Measurements from ENCODE around the gene FRMD4B.

FRMD4B gene

GRCh38 chr3:69305011-69305410 lies 80.9 kb downstream of the FRMD4B start:
- H3K9ac ChIP-seq (ENCODE audit: low read length), result no peak overlapping the region
- no peaks in the 10 kb centered on the region for H3K4me1 ChIP-seq (ENCODE audit: control insufficient read depth, insufficient read depth, low read length)
- H3K9me3 ChIP-seq (ENCODE audit: control insufficient read depth, low read length), result no peaks in the 10 kb centered on the region
- H3K27me3 ChIP-seq (ENCODE audit: control insufficient read depth, insufficient read depth, low read length), result no peaks in the 10 kb centered on the region
- no peak overlapping the region for H3K4me3 ChIP-seq (ENCODE audit: low read length)
- no peaks in the 10 kb centered on the region for H3K36me3 ChIP-seq (ENCODE audit: control insufficient read depth, insufficient read depth, low read length)

GRCh38 chr3:69304396-69304795 lies 81.5 kb downstream of the FRMD4B start:
- no peak overlapping the region for H3K9ac ChIP-seq (ENCODE audit: low read length)
- no peaks in the 10 kb centered on the region for H3K27me3 ChIP-seq (ENCODE audit: control insufficient read depth, insufficient read depth, low read length)
- no peaks in the 10 kb centered on the region for H3K4me1 ChIP-seq (ENCODE audit: control insufficient read depth, insufficient read depth, low read length)
- no peaks in the 10 kb centered on the region for H3K9me3 ChIP-seq (ENCODE audit: control insufficient read depth, low read length)
- H3K4me3 ChIP-seq (ENCODE audit: low read length), result no peak overlapping the region
- H3K36me3 ChIP-seq (ENCODE audit: control insufficient read depth, insufficient read depth, low read length), result no peaks in the 10 kb centered on the region

DNA sequence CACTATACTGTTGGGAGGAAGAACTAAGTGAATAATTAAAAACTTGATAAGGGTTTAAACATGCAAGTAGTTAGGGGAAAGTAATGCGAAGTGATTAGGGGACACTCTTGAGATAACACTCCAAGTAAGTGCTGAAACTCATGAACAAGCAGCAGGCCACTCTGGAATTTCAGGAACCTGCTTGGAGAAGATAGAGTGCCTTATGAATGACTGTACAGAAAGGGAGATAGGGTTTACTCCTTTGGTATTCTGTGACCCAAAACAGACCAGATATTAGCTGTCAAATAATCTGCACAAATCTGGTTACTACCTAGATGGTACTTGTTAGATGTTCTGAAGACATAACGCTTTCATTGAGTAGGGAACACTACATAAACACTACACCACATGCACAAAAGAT lies 85.6 kb downstream of the FRMD4B start:
- no peak overlapping the region for H3K9ac ChIP-seq (ENCODE audit: low read length)
- H3K36me3 ChIP-seq (ENCODE audit: control insufficient read depth, insufficient read depth, low read length), result no peaks in the 10 kb centered on the region
- H3K27me3 ChIP-seq (ENCODE audit: control insufficient read depth, insufficient read depth, low read length), result no peaks in the 10 kb centered on the region
- H3K9me3 ChIP-seq (ENCODE audit: control insufficient read depth, low read length), result no peaks in the 10 kb centered on the region
- no peaks in the 10 kb centered on the region for H3K4me1 ChIP-seq (ENCODE audit: control insufficient read depth, insufficient read depth, low read length)
- no peak overlapping the region for H3K4me3 ChIP-seq (ENCODE audit: low read length)

DNA sequence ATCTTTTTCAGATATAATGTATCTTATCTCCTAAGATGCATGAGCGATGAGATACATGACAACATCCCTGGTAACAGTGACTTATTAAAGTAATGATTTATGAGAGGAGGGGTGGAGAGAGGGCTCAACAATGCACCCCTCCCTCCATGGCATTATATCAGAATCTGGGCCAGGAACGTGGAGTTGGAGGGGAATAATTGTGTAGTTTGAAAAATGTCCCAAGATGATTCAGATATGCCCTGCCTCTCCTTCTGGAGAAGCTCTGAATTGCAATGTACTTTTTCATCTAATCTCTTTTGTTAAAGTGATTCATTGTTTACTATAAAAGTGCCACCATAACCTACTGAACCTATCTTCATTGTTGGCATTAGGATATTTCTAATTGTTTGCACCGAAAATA lies 86.5 kb downstream of the FRMD4B start:
- H3K36me3 ChIP-seq (ENCODE audit: control insufficient read depth, insufficient read depth, low read length), result no peaks in the 10 kb centered on the region
- H3K27me3 ChIP-seq (ENCODE audit: control insufficient read depth, insufficient read depth, low read length), result no peaks in the 10 kb centered on the region
- no peaks in the 10 kb centered on the region for H3K4me1 ChIP-seq (ENCODE audit: control insufficient read depth, insufficient read depth, low read length)
- H3K4me3 ChIP-seq (ENCODE audit: low read length), result no peak overlapping the region
- no peaks in the 10 kb centered on the region for H3K9me3 ChIP-seq (ENCODE audit: control insufficient read depth, low read length)
- H3K9ac ChIP-seq (ENCODE audit: low read length), result no peak overlapping the region

DNA sequence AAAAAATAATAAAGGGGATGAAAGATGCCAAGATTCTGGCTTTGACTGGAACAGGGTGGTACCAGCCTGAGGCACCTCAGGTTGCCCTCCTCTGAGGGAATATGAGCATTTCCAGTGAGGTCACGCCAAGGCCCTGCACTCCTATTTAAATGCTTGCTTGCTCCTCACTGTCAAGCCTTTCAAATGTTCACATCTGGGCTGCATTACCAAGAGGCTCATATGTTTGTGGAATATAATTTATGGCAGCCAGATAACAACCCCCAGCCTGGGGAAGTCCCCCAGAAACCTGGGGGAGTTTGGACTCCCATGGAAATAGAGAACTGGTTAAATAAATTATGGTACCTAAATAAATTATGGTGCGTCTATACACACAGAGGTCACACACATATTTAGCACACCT lies 88.4 kb downstream of the FRMD4B start:
- Histone ChIP-seq H3K9me3 (ENCODE audit: control insufficient read depth, low read length) (no peaks in the 10 kb centered on the region), H3K27me3 (ENCODE audit: control insufficient read depth, insufficient read depth, low read length) (no peaks in the 10 kb centered on the region), H3K4me3 (ENCODE audit: low read length) (no peak overlapping the region), H3K36me3 (ENCODE audit: control insufficient read depth, insufficient read depth, low read length) (no peaks in the 10 kb centered on the region), H3K9ac (ENCODE audit: low read length) (no peak overlapping the region), H3K4me1 (ENCODE audit: control insufficient read depth, insufficient read depth, low read length) (no peaks in the 10 kb centered on the region)

DNA sequence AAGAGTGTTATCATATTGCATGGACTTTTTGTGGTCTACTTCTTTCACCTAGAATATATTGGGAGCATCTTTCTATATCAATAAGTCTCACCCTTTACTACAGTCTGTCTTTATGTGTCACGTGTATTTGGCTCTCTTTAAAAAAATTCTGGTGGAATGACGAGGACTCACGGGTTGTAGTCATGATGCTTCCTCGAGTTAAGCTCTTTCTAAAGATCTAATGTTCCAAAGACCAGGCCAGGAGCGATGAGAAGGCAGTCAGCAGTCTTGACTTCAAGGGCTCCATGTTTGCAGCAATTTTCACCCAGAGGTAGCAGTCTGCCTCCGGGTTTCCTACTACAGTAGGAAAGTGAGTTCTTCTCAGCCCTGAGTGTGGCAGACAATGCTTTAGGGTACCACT lies 88.9 kb downstream of the FRMD4B start:
- H3K4me3 ChIP-seq (ENCODE audit: low read length), result no peak overlapping the region
- H3K27me3 ChIP-seq (ENCODE audit: control insufficient read depth, insufficient read depth, low read length), result no peaks in the 10 kb centered on the region
- H3K36me3 ChIP-seq (ENCODE audit: control insufficient read depth, insufficient read depth, low read length), result no peaks in the 10 kb centered on the region
- no peaks in the 10 kb centered on the region for H3K4me1 ChIP-seq (ENCODE audit: control insufficient read depth, insufficient read depth, low read length)
- H3K9me3 ChIP-seq (ENCODE audit: control insufficient read depth, low read length), result no peaks in the 10 kb centered on the region
- no peak overlapping the region for H3K9ac ChIP-seq (ENCODE audit: low read length)

GRCh38 chr3:69294014-69294766 lies 91.7 kb downstream of the FRMD4B start:
- Histone ChIP-seq H3K9ac (ENCODE audit: low read length) (no peak overlapping the region), H3K4me1 (ENCODE audit: control insufficient read depth, insufficient read depth, low read length) (no peaks in the 10 kb centered on the region), H3K4me3 (ENCODE audit: low read length) (no peak overlapping the region), H3K36me3 (ENCODE audit: control insufficient read depth, insufficient read depth, low read length) (no peaks in the 10 kb centered on the region), H3K27me3 (ENCODE audit: control insufficient read depth, insufficient read depth, low read length) (no peaks in the 10 kb centered on the region), H3K9me3 (ENCODE audit: control insufficient read depth, low read length) (no peaks in the 10 kb centered on the region)

DNA sequence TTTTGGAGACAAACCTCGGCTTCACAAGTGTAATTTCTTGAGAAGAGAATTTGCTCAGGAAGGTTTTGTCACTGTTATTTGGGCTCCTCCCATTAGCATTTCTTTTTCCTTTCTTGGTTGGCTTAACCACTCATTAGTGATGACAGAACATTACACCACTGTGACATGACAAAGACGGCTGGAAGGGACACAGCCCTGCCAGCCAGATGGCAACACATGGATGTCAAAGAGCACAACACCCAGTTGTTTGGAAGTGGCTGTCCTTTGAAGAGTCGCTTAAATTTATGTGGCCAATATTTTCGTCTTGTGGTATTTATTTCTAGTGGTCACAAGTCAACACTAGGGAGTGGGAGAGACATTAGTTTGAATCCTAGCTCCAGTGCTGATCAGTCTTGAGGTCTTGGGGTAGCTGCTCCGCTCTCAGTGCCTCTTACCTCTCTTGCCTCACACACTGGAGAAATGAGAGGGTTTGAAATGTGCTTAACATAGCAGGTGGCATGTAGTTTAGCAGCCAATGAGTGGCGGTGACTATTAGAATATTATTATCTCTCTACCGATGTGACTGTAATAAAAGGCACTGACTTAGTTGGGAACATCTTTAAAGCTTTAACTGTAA lies 92.8 kb downstream of the FRMD4B start:
- no peaks in the 10 kb centered on the region for H3K36me3 ChIP-seq (ENCODE audit: control insufficient read depth, insufficient read depth, low read length)
- H3K4me1 ChIP-seq (ENCODE audit: control insufficient read depth, insufficient read depth, low read length), result no peaks in the 10 kb centered on the region
- H3K9ac ChIP-seq (ENCODE audit: low read length), result no peak overlapping the region
- no peaks in the 10 kb centered on the region for H3K27me3 ChIP-seq (ENCODE audit: control insufficient read depth, insufficient read depth, low read length)
- H3K4me3 ChIP-seq (ENCODE audit: low read length), result no peak overlapping the region
- no peaks in the 10 kb centered on the region for H3K9me3 ChIP-seq (ENCODE audit: control insufficient read depth, low read length)

DNA sequence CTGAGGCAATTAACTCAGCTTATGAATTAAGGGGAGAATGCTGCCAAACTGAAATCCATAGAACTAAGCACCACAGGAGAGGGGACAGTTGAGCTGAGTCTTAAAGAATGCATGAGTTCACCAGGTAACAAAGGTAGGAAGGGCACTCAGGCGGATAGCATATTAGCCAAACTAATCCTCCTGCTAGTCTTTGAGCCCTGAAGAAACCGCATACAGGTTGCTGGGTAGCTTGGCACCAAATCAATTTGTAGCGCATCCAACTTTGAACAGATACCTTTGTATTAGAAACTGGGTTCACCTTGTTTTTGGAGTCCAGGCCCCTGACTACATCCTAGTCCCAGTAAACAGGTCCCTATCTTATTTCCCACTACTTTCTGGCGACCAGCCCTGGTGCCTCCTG lies 93.7 kb downstream of the FRMD4B start:
- Histone ChIP-seq H3K4me3 (ENCODE audit: low read length) (no peak overlapping the region), H3K27me3 (ENCODE audit: control insufficient read depth, insufficient read depth, low read length) (no peaks in the 10 kb centered on the region), H3K9ac (ENCODE audit: low read length) (no peak overlapping the region), H3K9me3 (ENCODE audit: control insufficient read depth, low read length) (no peaks in the 10 kb centered on the region), H3K36me3 (ENCODE audit: control insufficient read depth, insufficient read depth, low read length) (no peaks in the 10 kb centered on the region), H3K4me1 (ENCODE audit: control insufficient read depth, insufficient read depth, low read length) (no peaks in the 10 kb centered on the region)

DNA sequence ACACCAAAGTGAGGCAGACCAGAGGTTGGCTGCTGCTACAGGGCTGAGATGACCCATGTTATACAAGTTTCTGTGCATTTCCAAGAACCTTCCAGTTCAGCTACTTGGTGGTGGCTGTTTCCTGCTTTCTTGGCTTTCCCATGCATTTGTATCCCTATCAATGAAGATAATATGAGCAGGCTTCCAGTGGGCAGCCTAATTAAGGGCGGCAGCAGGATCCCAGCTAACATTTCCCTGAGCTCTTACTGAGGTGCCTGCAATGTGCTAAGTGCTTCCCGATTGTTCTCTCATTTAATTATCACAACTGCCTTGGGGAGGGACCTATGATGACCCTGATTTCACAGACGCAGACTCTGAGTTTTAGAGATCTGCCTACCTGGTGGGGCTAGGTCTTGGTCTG lies 95.5 kb downstream of the FRMD4B start:
- H3K9ac ChIP-seq (ENCODE audit: low read length), result no peak overlapping the region
- no peaks in the 10 kb centered on the region for H3K9me3 ChIP-seq (ENCODE audit: control insufficient read depth, low read length)
- H3K36me3 ChIP-seq (ENCODE audit: control insufficient read depth, insufficient read depth, low read length), result no peaks in the 10 kb centered on the region
- H3K4me1 ChIP-seq (ENCODE audit: control insufficient read depth, insufficient read depth, low read length), result no peaks in the 10 kb centered on the region
- H3K4me3 ChIP-seq (ENCODE audit: low read length), result no peak overlapping the region
- no peaks in the 10 kb centered on the region for H3K27me3 ChIP-seq (ENCODE audit: control insufficient read depth, insufficient read depth, low read length)

GRCh38 chr3:69290006-69290405 lies 95.9 kb downstream of the FRMD4B start:
- no peak overlapping the region for H3K4me3 ChIP-seq (ENCODE audit: low read length)
- no peaks in the 10 kb centered on the region for H3K36me3 ChIP-seq (ENCODE audit: control insufficient read depth, insufficient read depth, low read length)
- H3K27me3 ChIP-seq (ENCODE audit: control insufficient read depth, insufficient read depth, low read length), result no peaks in the 10 kb centered on the region
- no peak overlapping the region for H3K9ac ChIP-seq (ENCODE audit: low read length)
- H3K4me1 ChIP-seq (ENCODE audit: control insufficient read depth, insufficient read depth, low read length), result no peaks in the 10 kb centered on the region
- H3K9me3 ChIP-seq (ENCODE audit: control insufficient read depth, low read length), result no peaks in the 10 kb centered on the region

- Histone ChIP-seq H3K9ac (ENCODE audit: low read length) (no peak overlapping the region), H3K36me3 (ENCODE audit: control insufficient read depth, insufficient read depth, low read length) (no peaks in the 10 kb centered on the region)
Measured at GRCh38 chr3:69288161-69288895, 97.6 kb downstream of the FRMD4B start.

More at GRCh38 chr3:69288161-69288895, 97.6 kb downstream of the FRMD4B start:
- H3K9me3 ChIP-seq (ENCODE audit: control insufficient read depth, low read length), result no peaks in the 10 kb centered on the region
- H3K4me1 ChIP-seq (ENCODE audit: control insufficient read depth, insufficient read depth, low read length), result peaks cover 3% of the 10 kb centered on the region
- no peaks in the 10 kb centered on the region for H3K27me3 ChIP-seq (ENCODE audit: control insufficient read depth, insufficient read depth, low read length)
- H3K4me3 ChIP-seq (ENCODE audit: low read length), result no peak overlapping the region
